ENCODE data around the gene NPM3. TPM values are rescaled to one million over a fixed set of nuclear protein-coding genes. Genes with fewer than 3 reads are reported as not detected.

Gene NPM3
- total and polyA plus RNA-seq, 5 donors from 2014 or later = 3.1 to 7.3 (median 3.1) TPM

DNA sequence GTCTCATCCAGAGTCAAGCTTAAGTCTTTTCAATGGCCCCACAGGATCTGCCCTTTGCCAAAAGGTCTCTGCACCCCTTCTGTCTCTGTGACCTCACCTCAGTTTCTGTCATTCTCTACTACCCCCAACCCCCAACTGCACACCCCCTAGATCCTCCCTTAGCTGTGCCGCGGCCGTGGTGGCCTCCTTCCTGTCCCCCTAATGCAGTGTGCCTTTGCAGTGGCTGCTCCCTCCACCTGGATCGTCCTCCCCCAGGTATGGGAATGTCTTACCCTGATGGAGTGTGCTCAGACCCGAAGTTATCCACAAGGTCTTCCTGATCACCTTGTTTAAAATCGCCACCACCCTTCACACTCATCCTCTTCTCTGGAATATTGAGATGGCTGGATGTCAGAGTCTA lies 16.9 kb downstream of the NPM3 start:
- peaks cover 4% of the 10 kb centered on the region for H3K27me3 ChIP-seq (ENCODE audit: control insufficient read depth, insufficient read depth, low read length)
- Mint-ChIP-seq H3K9me3 (no peaks in the 10 kb centered on the region), H3K27me3 (peaks cover 49% of the 10 kb centered on the region), H3K36me3 (no peaks in the 10 kb centered on the region), H3K4me1 (peaks cover 0 to 4% (median 0%) of the 10 kb centered on the region in 4 donors), H3K4me3 (no peak overlapping the region), H3K27ac (peak overlapping the region in 1 of 3 donors; percentile 70)
- H3K27ac ChIP-seq (ENCODE audit: insufficient read depth, low read length, poor library complexity, severe bottlenecking) = no peak overlapping the region
- no peaks in the 10 kb centered on the region for H3K36me3 ChIP-seq (ENCODE audit: control insufficient read depth, insufficient read depth, low read length)
- no peak for ATAC-seq (ENCODE audit: low read depth in 2 of 2)
- no peak overlapping the region for H3K4me3 ChIP-seq (ENCODE audit: low read depth, low read length)
- no peak for DNase-seq
- no peaks in the 10 kb centered on the region for H3K4me1 ChIP-seq (ENCODE audit: control insufficient read depth, insufficient read depth, low read length, poor library complexity, severe bottlenecking)
- H3K9me3 ChIP-seq (ENCODE audit: control insufficient read depth in 2 of 2, low read length in 2 of 2) = no peaks in the 10 kb centered on the region

DNA sequence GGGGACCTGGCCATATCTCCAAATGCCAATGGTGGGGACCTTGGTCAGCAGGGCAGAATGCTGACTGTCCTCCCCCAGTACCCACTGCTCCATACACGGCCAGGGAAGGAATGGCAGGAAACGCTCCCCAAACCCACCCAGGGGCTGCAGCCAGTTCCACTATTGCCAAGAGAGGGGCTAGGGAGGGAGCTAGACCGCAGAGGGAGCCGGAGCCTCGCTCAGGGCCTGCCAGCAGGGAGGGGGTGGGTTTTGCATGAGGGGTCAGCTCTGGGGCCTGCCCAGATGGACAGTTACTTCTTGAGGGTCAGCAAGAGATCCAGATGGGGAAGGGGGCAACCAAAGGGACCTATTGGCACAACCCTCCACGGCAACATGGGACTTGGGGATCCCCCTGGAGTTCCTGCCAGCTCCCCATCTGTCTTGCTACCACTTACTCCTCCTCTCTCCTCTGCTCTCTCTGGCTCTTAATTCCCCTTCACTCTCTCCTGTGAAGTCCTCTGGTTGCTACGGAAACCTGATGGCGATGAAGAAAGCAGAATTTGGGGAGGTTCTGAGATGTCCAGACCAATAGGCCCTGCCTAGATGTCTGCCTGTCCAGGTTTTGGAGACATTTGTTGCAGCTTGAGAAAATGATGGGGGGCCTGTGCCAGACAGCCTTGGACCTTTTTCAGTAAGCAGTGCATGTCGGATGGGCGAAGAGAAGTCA lies 20.0 kb downstream of the NPM3 start:
- DNase-seq = no peak
- peaks cover 4% of the 10 kb centered on the region for H3K27me3 ChIP-seq (ENCODE audit: control insufficient read depth, insufficient read depth, low read length)
- H3K9me3 ChIP-seq (ENCODE audit: control insufficient read depth in 2 of 2, low read length in 2 of 2) = no peaks in the 10 kb centered on the region
- no peaks in the 10 kb centered on the region for H3K36me3 ChIP-seq (ENCODE audit: control insufficient read depth, insufficient read depth, low read length)
- H3K27ac Mint-ChIP-seq = no peak overlapping the region
- no peak overlapping the region for H3K4me3 ChIP-seq (ENCODE audit: low read depth, low read length)
- no peaks in the 10 kb centered on the region for H3K4me1 Mint-ChIP-seq
- H3K27ac ChIP-seq (ENCODE audit: insufficient read depth, low read length, poor library complexity, severe bottlenecking) = no peak overlapping the region
- no peaks in the 10 kb centered on the region for H3K9me3 Mint-ChIP-seq
- ATAC-seq (ENCODE audit: low read depth in 2 of 2) = no peak
- no peaks in the 10 kb centered on the region for H3K36me3 Mint-ChIP-seq
- H3K4me3 Mint-ChIP-seq = no peak overlapping the region
- H3K27me3 Mint-ChIP-seq = peaks cover 34% of the 10 kb centered on the region
- no peaks in the 10 kb centered on the region for H3K4me1 ChIP-seq (ENCODE audit: control insufficient read depth, insufficient read depth, low read length, poor library complexity, severe bottlenecking)

DNA sequence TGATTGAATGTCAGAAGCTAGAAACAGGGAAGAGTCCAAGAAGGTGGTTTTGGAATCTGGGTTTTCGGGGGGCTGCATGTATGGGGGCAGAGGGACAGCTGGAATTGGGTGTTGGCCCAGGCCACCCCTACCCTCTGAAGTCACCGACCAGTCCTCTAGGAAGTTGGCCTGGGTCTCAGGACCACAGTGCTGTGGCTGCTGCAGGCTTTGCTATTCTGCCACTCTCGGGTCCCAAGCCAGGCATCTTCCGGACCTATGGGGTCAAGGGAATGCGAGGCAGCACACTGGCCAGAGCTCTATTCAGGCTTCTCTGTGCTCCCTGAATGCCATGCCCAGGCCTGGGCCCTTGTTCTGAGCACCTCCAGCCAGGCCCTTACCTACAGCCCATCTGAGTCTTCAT lies 20.5 kb downstream of the NPM3 start:
- Histone ChIP-seq H3K27ac (ENCODE audit: insufficient read depth, low read length, poor library complexity, severe bottlenecking) (no peak overlapping the region), H3K27me3 (ENCODE audit: control insufficient read depth, insufficient read depth, low read length) (peaks cover 4% of the 10 kb centered on the region), H3K9me3 (ENCODE audit: control insufficient read depth in 2 of 2, low read length in 2 of 2) (no peaks in the 10 kb centered on the region), H3K36me3 (ENCODE audit: control insufficient read depth, insufficient read depth, low read length) (no peaks in the 10 kb centered on the region), H3K4me1 (ENCODE audit: control insufficient read depth, insufficient read depth, low read length, poor library complexity, severe bottlenecking) (no peaks in the 10 kb centered on the region), H3K4me3 (ENCODE audit: low read depth, low read length) (no peak overlapping the region)
- ATAC-seq (ENCODE audit: low read depth in 2 of 2) (no peak), DNase-seq (no peak)
- H3K9me3 Mint-ChIP-seq = no peaks in the 10 kb centered on the region
- H3K4me3 Mint-ChIP-seq = no peak overlapping the region
- H3K27ac Mint-ChIP-seq = no peak overlapping the region
- H3K36me3 Mint-ChIP-seq = no peaks in the 10 kb centered on the region
- no peaks in the 10 kb centered on the region for H3K4me1 Mint-ChIP-seq
- peaks cover 30% of the 10 kb centered on the region for H3K27me3 Mint-ChIP-seq

DNA sequence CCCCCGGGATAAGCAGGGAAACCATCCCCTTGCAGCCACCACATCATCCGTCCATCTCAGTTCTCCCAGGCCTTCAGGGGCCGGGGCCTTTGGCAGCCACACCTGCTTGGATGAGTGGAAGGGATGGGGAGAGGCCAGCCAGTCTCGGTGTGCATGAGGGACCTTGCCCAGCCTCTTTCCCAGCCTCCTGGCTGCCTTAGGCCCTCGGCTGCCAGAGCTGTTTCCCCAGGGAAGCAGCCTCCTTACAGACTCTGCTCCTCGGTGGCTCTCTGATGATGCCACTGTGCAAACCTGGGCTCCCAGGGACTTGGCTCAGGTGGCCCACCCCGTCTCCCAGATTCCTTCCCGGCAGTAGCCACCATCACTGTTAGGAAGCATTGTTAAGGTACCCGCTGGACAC lies 22.0 kb downstream of the NPM3 start:
- peaks cover 32% of the 10 kb centered on the region for H3K27me3 Mint-ChIP-seq
- no peak for ATAC-seq (ENCODE audit: low read depth in 2 of 2)

DNA sequence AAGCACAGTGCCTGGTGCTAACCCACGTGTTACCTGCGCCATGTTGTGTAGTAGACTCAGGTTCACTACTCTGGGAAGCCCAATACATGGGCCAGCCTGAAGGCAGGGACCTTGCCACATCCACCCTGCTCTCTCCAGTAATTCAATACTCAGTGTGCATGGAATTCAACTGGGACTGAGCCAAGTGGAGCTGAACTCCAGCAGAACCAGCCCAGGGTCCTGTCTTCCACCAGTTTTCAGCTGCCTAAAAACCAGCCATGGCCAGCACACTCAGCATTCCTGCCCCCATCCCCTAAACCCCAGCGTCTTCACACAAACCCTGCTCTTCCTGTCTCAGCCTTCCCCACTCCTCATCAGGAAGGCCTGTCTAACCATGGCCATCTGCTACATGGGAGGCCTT lies 22.7 kb downstream of the NPM3 start:
- Histone ChIP-seq H3K27ac (ENCODE audit: insufficient read depth, low read length, poor library complexity, severe bottlenecking) (no peak overlapping the region), H3K4me3 (ENCODE audit: low read depth, low read length) (no peak overlapping the region), H3K27me3 (ENCODE audit: control insufficient read depth, insufficient read depth, low read length) (no peaks in the 10 kb centered on the region), H3K4me1 (ENCODE audit: control insufficient read depth, insufficient read depth, low read length, poor library complexity, severe bottlenecking) (no peaks in the 10 kb centered on the region), H3K36me3 (ENCODE audit: control insufficient read depth, insufficient read depth, low read length) (no peaks in the 10 kb centered on the region), H3K9me3 (ENCODE audit: control insufficient read depth in 2 of 2, low read length in 2 of 2) (no peaks in the 10 kb centered on the region)
- peaks cover 27% of the 10 kb centered on the region for H3K27me3 Mint-ChIP-seq
- no peaks in the 10 kb centered on the region for H3K4me1 Mint-ChIP-seq
- H3K27ac Mint-ChIP-seq = no peak overlapping the region
- no peaks in the 10 kb centered on the region for H3K9me3 Mint-ChIP-seq
- H3K4me3 Mint-ChIP-seq = no peak overlapping the region
- DNase-seq = no peak
- no peaks in the 10 kb centered on the region for H3K36me3 Mint-ChIP-seq
- ATAC-seq (ENCODE audit: low read depth in 2 of 2) = no peak

More for the DNA sequence above, 22.0 kb downstream of the NPM3 start:
- Mint-ChIP-seq H3K4me3 (no peak overlapping the region), H3K9me3 (no peaks in the 10 kb centered on the region), H3K4me1 (no peaks in the 10 kb centered on the region), H3K36me3 (no peaks in the 10 kb centered on the region), H3K27ac (no peak overlapping the region)
- Histone ChIP-seq H3K36me3 (ENCODE audit: control insufficient read depth, insufficient read depth, low read length) (no peaks in the 10 kb centered on the region), H3K27me3 (ENCODE audit: control insufficient read depth, insufficient read depth, low read length) (peaks cover 4% of the 10 kb centered on the region), H3K9me3 (ENCODE audit: control insufficient read depth in 2 of 2, low read length in 2 of 2) (no peaks in the 10 kb centered on the region), H3K4me1 (ENCODE audit: control insufficient read depth, insufficient read depth, low read length, poor library complexity, severe bottlenecking) (no peaks in the 10 kb centered on the region), H3K4me3 (ENCODE audit: low read depth, low read length) (no peak overlapping the region), H3K27ac (ENCODE audit: insufficient read depth, low read length, poor library complexity, severe bottlenecking) (no peak overlapping the region)
- DNase-seq = no peak

DNA sequence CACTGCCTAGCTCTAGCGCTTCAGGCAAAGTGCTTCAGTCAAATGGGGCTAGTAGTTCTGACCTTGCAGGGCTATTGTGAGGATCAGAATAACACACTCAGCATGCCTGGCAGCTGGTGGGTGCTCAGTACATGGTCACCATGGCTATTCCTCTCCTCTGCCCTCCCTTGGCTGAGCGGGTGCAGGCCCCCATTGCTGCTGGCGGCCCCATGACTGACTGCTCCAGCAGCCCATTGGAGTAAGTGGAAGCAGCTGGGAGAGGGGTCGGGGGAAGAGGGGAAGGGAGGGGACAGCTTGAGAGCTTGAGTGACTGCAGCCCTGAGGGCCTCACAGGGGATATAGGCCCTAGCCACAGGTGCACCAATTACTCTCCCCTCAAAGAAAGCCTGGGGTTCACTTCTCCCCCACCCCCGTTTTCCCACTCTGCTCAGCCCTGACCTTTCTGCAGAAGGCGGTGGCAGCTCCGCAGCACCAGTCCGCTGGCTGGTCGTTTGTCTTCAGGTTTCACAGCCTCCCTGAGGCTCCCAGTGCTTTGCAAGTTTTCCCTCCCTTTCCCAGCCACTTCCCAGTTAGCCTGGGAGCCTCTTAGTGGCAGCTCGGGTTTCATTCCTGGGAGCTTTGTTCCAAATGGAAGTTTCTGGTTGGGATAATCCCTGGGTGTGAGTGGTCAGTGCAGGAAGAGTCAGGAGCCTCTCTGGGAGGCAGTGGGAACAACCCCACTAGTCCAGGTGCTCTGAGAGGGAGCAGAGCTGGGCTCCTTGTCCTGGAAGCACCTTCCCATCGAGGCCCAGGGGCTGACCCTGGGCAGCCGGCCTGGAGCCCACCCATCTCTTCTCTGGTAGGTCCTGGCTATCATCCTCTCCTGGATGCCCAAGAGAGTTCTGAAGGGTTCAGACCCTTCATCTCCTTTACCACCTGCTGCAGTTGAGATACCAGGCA lies 23.7 kb downstream of the NPM3 start:
- no peak overlapping the region for H3K27ac ChIP-seq (ENCODE audit: insufficient read depth, low read length, poor library complexity, severe bottlenecking)
- no peak for DNase-seq
- no peak overlapping the region for H3K4me3 Mint-ChIP-seq

DNA sequence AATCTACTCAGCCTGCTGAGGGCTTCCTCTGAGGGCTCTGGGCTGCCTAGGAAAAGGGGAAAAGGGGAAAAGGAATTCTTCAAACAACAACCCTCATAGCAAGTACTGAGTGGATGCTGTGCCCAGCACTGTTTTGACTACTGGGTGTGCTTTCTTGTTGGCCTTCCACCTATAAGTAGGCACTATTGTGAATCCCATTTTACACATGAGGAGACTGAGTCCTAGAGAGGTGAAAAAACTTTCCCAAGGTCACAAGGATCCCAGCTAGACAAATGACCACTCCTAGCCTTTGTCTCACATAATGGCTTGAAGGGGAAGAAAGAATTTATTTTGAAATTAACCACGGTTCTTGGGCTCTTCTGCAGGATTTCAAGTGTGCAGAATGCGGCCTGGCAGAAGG lies 24.4 kb downstream of the NPM3 start:
- H3K4me3 Mint-ChIP-seq = no peak overlapping the region
- Histone ChIP-seq H3K27ac (ENCODE audit: insufficient read depth, low read length, poor library complexity, severe bottlenecking) (no peak overlapping the region), H3K36me3 (ENCODE audit: control insufficient read depth, insufficient read depth, low read length) (no peaks in the 10 kb centered on the region), H3K27me3 (ENCODE audit: control insufficient read depth, insufficient read depth, low read length) (no peaks in the 10 kb centered on the region), H3K4me3 (ENCODE audit: low read depth, low read length) (no peak overlapping the region), H3K9me3 (ENCODE audit: control insufficient read depth in 2 of 2, low read length in 2 of 2) (no peaks in the 10 kb centered on the region), H3K4me1 (ENCODE audit: control insufficient read depth, insufficient read depth, low read length, poor library complexity, severe bottlenecking) (no peaks in the 10 kb centered on the region)
- ATAC-seq (ENCODE audit: low read depth in 2 of 2) = no peak
- DNase-seq = no peak
- H3K4me1 Mint-ChIP-seq = no peaks in the 10 kb centered on the region
- H3K9me3 Mint-ChIP-seq = no peaks in the 10 kb centered on the region
- H3K27ac Mint-ChIP-seq = no peak overlapping the region
- H3K27me3 Mint-ChIP-seq = peaks cover 26% of the 10 kb centered on the region
- H3K36me3 Mint-ChIP-seq = no peaks in the 10 kb centered on the region

More for the DNA sequence above, 23.7 kb downstream of the NPM3 start:
- Mint-ChIP-seq H3K27ac (no peak overlapping the region), H3K9me3 (no peaks in the 10 kb centered on the region), H3K36me3 (no peaks in the 10 kb centered on the region), H3K4me1 (no peaks in the 10 kb centered on the region), H3K27me3 (peaks cover 21% of the 10 kb centered on the region)
- no peaks in the 10 kb centered on the region for H3K36me3 ChIP-seq (ENCODE audit: control insufficient read depth, insufficient read depth, low read length)
- H3K27me3 ChIP-seq (ENCODE audit: control insufficient read depth, insufficient read depth, low read length) = no peaks in the 10 kb centered on the region
- no peak overlapping the region for H3K4me3 ChIP-seq (ENCODE audit: low read depth, low read length)
- ATAC-seq (ENCODE audit: low read depth in 2 of 2) = no peak
- no peaks in the 10 kb centered on the region for H3K9me3 ChIP-seq (ENCODE audit: control insufficient read depth in 2 of 2, low read length in 2 of 2)
- no peaks in the 10 kb centered on the region for H3K4me1 ChIP-seq (ENCODE audit: control insufficient read depth, insufficient read depth, low read length, poor library complexity, severe bottlenecking)

Data from CD4-positive, CD25-positive, alpha-beta regulatory T cell (primary cell).